T-helper 17 cell (primary cell): ENCODE data around the gene GNAZ. TPM values are rescaled to one million over a fixed set of nuclear protein-coding genes. Genes with fewer than 3 reads are reported as not detected.

Experiments used
- ATAC-seq: fragments of 150-1000 bp; cut with Tn5 transposase; 2 replicates; pipeline ENCODE4 v1.10.0; 2021; ENCODE audit warnings: mild to moderate bottlenecking, moderate library complexity
- DNase-seq, 3 donors: peaks; one replicate each; pipeline versions ENCODE4 v3.0.0 to v3.0.0-alpha.2; 2020 to 2021
- H3K9me3 ChIP-seq: one replicate; pipeline ENCODE4 v1.7.0; 2013; ENCODE audit warnings: low read length, mild to moderate bottlenecking; ENCODE audit not compliant: control insufficient read depth, poor library complexity, severe bottlenecking
- H3K27ac Mint-ChIP-seq: one replicate; pipeline ENCODE4 v1.8.0; 2022; ENCODE audit warnings: mild to moderate bottlenecking, moderate library complexity, mixed read lengths
- H3K27me3 Mint-ChIP-seq: one replicate; pipeline ENCODE4 v1.8.0; 2022; ENCODE audit warnings: mixed read lengths
- H3K36me3 Mint-ChIP-seq: one replicate; pipeline ENCODE4 v1.8.0; 2022; ENCODE audit warnings: low read depth, mixed read lengths
- H3K4me1 Mint-ChIP-seq: one replicate; pipeline ENCODE4 v1.8.0; 2022; ENCODE audit warnings: mild to moderate bottlenecking, mixed read lengths
- H3K4me3 Mint-ChIP-seq: one replicate; pipeline ENCODE4 v1.8.0; 2022; ENCODE audit warnings: mild to moderate bottlenecking, moderate library complexity, mixed read lengths
- total RNA-seq, 4 donors: library from RNA in 2 of 4; stranded (reverse) in 2 of 4; gene quantifications; one replicate each; pipeline ENCODE4 v1.2.3 and lab custom pipeline; 2022 to 2026

GNAZ gene
- total RNA-seq, 2 donors from 2014 or later = 1.4 to 44.1 TPM

DNA sequence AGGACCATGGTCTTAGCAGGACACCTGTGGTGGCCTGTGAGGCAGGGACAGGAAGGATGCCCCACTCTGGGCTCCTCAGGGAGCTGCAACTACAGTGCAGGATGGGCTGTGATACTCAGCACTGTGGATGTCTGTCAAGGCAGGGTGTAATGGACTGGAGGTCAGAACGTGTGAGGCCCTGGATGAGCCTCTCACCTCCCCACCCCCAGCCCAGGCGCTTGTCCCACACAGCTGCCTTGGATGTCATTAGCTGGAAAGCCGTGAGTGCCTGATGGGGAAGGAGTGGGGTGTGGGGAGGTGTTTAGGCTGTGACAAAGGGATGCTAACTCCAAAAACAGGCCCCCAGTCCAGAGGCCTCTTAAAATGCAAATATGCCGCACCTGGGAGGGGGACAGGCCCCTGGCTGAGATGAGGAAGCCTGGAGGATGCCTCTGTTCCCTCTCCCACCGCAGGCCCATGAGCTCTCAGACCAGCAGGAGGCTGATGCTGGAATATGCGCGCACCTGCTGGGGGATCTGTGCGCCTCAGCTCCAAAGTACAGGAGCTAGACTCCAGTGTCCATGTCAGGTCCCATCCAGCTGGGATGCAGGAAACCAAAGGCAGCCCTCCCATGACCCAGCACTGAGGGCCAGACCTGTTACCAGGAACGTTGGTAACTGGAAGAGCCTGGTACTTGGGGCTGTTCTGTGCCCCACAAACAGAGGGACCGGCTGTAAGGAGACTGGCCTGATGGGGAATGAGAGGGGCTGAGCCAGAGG lies 46.4 kb downstream of the GNAZ start:
- Mint-ChIP-seq H3K27ac (no peak overlapping the region), H3K4me1 (peaks cover 6% of the 10 kb centered on the region), H3K27me3 (no peaks in the 10 kb centered on the region), H3K36me3 (peaks cover 2% of the 10 kb centered on the region), H3K4me3 (no peak overlapping the region)
- no peaks in the 10 kb centered on the region for H3K9me3 ChIP-seq
- DNase-seq (no peak), ATAC-seq (no peak)

DNA sequence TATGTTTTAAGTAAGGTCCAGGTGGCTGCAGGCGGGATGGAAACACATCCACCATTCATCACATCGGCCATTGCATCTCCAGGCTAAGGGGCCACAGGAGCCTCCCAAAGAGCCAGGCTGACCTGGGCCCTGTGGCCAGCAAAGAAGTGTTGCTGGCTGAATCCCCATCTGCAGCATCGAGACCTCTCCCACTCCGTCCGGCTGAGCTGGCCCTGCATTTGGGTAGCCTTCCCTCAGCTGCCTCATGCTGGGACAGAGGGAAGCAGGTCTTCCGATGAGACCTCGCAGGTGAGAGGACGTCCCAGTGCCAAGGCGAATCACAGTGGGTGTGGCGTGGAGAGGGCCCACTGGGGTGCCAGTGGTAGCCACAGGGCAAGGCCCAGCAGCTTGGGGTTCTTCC lies 47.0 kb downstream of the GNAZ start:
- Mint-ChIP-seq H3K27ac (no peak overlapping the region), H3K4me3 (no peak overlapping the region), H3K4me1 (peaks cover 6% of the 10 kb centered on the region), H3K36me3 (peaks cover 2% of the 10 kb centered on the region), H3K27me3 (no peaks in the 10 kb centered on the region)
- no peaks in the 10 kb centered on the region for H3K9me3 ChIP-seq
- no peak for ATAC-seq
- DNase-seq = no peak

DNA sequence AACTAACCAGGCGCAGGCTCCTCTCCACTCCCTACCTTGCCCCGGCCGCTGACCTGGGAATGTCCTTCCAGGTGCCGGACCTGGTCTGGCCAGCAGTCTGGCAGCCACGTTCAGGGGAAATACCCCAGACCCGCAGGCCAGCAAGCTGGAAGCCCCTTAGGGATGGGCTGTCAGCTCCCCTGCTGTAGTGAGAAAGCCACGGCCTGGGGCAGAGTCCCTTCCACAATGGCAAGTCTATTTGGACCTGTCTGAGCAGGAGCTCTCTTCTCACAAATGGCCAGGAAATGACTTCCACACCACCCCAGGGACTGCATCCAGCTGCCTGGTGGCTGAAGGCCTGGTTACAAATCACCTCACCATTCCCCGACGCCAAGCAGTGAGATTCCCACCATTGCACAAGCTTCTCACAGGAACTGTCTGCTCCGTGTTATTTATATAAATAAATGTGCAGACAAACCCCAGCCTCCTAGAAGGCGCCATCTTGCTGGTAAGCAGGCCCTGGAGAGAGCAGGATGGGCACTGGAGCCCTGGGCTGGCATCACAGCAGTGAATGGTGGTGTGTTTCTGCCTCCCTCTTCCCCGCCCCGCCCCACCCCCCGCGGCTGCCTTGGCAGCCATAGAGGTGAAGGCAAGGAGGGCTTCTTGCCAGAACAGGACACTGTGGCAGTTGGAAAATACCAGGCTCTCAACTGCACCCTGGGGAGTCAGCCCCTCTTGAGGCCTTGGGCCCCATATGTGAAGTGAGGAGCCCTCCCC lies 47.8 kb downstream of the GNAZ start:
- ATAC-seq (no peak), DNase-seq (no peak)
- Mint-ChIP-seq H3K4me3 (no peak overlapping the region), H3K27me3 (peaks cover under 1% of the 10 kb centered on the region), H3K36me3 (peaks cover 2% of the 10 kb centered on the region), H3K4me1 (peaks cover 6% of the 10 kb centered on the region), H3K27ac (peak overlapping the region; percentile 85)
- H3K9me3 ChIP-seq = no peaks in the 10 kb centered on the region

DNA sequence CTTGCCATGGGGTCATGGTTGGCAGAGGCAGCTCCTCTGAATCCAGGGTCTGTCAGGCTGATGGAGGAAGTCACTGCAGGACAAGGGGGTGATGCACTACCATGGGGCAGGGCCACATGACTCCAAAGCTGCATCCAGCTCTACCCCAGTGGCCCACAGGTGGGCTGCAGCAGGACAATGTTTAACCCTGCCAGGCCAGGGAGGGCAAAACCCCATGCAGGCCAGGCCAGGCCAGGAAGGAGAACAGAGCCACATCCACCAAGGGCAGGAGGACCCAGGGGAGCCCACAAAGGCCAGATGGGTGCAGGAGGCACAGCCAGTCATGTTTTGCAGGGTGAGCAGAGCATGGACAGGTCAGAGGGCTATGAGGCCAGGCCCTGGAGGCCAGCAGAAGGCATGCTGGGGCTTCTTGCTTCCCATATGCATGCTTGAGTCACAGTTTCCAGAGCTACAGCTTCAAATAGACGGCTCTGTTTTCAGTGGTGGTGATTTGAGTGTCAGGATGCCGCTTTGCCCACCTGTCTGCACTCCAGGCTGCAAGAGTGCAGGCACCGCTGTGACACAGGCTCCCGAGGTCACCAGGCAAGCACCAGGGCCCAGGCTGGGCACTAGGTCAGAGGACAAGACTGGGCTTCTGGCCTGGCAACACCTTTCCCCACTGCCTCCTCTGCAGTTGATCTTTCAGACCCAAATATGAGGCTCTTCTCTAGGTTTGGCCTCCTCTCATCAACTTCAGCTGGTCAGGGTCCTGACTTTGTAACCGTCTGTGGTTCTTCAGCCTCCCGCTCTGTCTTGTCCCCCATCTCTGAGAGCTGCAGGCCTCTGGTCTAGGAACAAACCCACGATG lies 48.6 kb downstream of the GNAZ start:
- Mint-ChIP-seq H3K27me3 (peaks cover 4% of the 10 kb centered on the region), H3K4me3 (peak overlapping the region; percentile 65), H3K27ac (peak overlapping the region; percentile 85), H3K4me1 (peaks cover 6% of the 10 kb centered on the region), H3K36me3 (peaks cover 2% of the 10 kb centered on the region)
- no peak for DNase-seq
- ATAC-seq = no peak
- H3K9me3 ChIP-seq = no peaks in the 10 kb centered on the region

DNA sequence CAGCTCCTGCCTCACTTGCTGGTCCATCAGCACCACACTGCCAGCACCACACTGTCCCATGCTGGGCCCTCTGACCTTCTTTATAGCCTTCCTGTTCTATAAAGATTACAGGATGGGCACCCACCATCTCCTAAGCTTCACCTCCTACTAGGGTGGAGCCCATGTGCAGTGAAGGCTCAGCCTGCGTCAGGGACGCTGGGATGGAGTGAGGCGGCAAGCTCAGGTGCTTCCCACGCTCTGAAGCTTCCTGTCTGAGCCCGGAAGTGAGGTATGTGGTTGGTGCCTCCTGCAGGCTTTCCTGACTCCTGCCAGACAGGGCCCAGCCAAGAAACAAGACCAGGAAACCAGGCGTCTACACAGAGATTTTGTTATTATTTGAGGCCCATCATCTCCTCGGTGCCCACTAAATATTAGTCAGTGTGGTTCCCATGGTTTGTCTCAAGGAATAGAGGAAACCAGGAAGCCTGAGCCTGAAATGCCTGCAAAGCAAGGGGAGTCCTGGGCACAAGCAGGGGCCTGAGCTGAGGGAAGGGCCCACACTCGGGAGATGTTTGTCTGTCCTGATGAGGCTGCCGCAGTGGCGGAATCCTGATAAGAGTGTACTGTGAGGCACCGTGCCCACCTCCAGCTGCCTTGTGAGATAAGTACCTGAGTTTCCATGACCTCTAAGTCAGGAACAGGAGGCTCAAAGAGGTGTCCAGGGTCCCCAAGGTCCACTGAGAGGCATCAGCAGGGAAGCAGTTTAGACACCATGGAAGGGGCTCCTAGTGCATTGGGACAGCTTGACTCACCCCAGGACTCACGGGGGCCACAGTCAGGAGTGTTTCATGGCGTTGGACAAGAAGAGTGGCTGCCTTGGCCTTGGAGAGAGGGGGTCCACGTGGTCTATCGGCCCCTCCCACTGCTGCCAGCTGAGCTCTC lies 49.4 kb downstream of the GNAZ start:
- DNase-seq (peak; percentile 24 to 39 (median 31)), ATAC-seq (peak; percentile 95)
- Mint-ChIP-seq H3K4me3 (peak overlapping the region; percentile 65), H3K36me3 (peaks cover 2% of the 10 kb centered on the region), H3K4me1 (peaks cover 6% of the 10 kb centered on the region), H3K27ac (peak overlapping the region; percentile 85), H3K27me3 (peaks cover 4% of the 10 kb centered on the region)
- no peaks in the 10 kb centered on the region for H3K9me3 ChIP-seq

DNA sequence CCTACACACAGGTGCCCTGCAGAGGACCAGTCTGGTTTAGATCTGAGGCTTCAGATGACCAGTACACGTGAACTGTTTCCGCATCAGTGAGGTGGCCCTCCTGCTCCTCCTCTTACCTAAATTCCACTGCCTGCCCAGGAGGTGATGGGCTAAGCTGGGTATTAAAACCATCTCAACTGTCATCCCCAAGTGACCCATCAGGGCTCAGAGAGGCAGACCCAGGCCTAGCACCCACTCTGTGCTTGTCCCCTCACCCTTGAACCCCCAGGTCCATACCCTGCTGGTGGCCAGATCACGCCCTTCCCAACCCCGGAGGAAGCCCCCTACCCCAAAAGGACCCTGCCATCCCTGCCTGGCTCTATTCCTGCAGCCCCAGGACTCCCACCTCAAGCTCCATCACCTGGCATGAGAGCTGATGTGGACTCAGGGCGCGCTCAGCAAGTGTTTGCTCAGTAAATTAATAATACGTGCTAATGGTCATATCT lies 50.1 kb downstream of the GNAZ start:
- ATAC-seq = no peak
- DNase-seq = no peak
- Mint-ChIP-seq H3K27me3 (peaks cover 4% of the 10 kb centered on the region), H3K27ac (peak overlapping the region; percentile 85), H3K4me3 (no peak overlapping the region), H3K36me3 (peaks cover 2% of the 10 kb centered on the region), H3K4me1 (peaks cover 6% of the 10 kb centered on the region)
- H3K9me3 ChIP-seq = no peaks in the 10 kb centered on the region

DNA sequence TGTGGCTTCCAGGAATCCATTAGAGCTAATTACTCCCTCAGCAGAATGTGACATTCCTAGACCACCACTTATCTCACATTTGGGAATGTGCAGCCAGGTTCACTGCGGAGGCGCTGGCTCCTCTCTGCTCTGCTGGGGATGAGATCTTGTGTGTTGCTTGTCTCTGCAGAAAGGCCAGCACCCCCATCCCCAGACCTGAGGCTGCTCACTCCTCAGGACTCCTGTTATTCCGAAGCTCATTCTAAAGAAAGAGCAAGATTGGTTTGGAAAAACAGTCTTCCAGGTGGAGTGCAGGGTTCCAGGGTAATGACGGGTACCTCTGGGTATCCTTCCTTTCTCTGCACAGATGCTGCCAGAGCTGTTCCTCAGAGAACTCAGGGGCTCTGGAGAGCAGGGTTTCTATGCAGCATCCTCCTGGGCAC lies 50.7 kb downstream of the GNAZ start:
- Mint-ChIP-seq H3K27ac (peak overlapping the region; percentile 85), H3K4me3 (no peak overlapping the region), H3K27me3 (peaks cover 4% of the 10 kb centered on the region), H3K36me3 (peaks cover under 1% of the 10 kb centered on the region), H3K4me1 (peaks cover 6% of the 10 kb centered on the region)
- no peaks in the 10 kb centered on the region for H3K9me3 ChIP-seq
- ATAC-seq (no peak), DNase-seq (no peak)

DNA sequence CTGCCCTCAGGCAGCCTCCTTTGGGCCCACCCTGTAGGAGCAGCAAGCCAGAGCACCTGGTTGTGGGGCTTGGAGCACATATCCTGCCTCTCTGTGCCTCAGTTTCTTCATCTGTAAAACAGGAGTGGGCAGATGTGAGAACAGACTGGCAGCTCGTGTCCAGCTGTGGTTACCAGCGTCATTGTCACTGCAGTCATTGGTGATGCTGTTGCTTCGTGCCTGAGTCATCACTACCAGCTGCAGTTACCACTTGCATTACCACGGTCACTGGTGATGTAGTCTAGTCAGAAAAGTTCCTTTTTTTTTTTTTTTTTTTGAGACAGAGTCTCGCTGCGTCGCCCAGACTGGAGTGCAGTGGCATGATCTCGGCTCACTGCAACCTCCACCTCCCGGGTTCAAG lies 51.1 kb downstream of the GNAZ start:
- Mint-ChIP-seq H3K27ac (peak overlapping the region; percentile 85), H3K36me3 (no peaks in the 10 kb centered on the region), H3K4me1 (peaks cover 6% of the 10 kb centered on the region), H3K27me3 (peaks cover 4% of the 10 kb centered on the region), H3K4me3 (no peak overlapping the region)
- no peaks in the 10 kb centered on the region for H3K9me3 ChIP-seq
- ATAC-seq = no peak
- DNase-seq = no peak

DNA sequence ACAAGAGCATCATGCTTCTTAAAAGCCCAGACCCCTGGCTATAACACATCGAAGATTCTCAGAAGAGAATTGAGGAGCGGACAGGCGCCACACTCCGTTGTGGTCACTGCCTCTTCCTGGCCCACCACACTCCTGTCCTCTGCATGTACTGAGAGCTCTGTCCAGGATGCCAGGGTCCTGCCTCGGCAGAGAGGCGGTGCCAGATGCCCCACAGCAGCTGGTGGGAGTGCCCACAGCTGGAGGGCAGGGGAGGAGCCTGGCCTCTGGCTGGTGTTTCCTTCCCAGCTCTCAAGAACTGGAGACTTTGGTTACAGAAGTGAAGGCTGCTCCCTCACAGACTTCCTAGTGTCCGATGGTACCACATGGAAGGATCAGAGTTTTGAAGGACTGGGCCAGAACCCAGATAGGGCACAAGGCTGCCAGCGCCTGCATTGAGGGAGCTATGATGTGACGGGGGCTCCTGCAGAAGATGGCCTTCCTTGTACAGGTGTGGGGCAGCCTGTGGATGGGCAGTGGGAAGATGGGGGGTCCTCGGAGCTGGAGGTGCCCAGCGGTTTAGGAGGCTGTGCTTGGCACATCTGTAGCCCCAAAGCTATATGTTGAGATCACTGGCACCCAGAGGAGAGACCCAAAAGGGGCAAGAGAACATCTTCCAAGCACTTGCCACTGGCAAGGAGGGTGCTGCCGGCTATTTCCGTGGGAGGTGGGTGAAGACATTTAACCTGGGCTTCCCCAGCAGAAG lies 52.1 kb downstream of the GNAZ start:
- Mint-ChIP-seq H3K36me3 (no peaks in the 10 kb centered on the region), H3K27me3 (peaks cover 4% of the 10 kb centered on the region), H3K27ac (peak overlapping the region; percentile 9), H3K4me1 (peaks cover 6% of the 10 kb centered on the region), H3K4me3 (no peak overlapping the region)
- H3K9me3 ChIP-seq = no peaks in the 10 kb centered on the region
- DNase-seq (no peak), ATAC-seq (no peak)

DNA sequence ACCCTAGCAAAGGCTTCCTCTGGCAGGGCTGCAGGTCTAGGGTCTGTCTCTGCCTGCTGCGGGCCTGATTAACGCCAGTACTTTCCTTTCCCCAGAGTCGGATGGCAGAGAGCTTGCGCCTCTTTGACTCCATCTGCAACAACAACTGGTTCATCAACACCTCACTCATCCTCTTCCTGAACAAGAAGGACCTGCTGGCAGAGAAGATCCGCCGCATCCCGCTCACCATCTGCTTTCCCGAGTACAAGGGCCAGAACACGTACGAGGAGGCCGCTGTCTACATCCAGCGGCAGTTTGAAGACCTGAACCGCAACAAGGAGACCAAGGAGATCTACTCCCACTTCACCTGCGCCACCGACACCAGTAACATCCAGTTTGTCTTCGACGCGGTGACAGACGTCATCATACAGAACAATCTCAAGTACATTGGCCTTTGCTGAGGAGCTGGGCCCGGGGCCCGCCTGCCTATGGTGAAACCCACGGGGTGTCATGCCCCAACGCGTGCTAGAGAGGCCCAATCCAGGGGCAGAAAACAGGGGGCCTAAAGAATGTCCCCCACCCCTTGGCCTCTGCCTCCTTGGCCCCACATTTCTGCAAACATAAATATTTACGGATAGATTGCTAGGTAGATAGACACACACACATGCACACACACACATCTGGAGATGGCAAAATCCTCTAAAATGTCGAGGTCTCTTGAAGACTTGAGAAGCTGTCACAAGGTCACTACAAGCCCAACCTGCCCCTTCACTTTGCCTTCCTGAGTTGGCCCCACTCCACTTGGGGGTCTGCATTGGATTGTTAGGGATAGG lies 52.9 kb downstream of the GNAZ start:
- no peak overlapping the region for H3K4me3 Mint-ChIP-seq
- ATAC-seq (no peak), DNase-seq (no peak)
- H3K27ac Mint-ChIP-seq = no peak overlapping the region
- no peaks in the 10 kb centered on the region for H3K36me3 Mint-ChIP-seq
- no peaks in the 10 kb centered on the region for H3K9me3 ChIP-seq
- H3K4me1 Mint-ChIP-seq = peaks cover 6% of the 10 kb centered on the region
- peaks cover 4% of the 10 kb centered on the region for H3K27me3 Mint-ChIP-seq

DNA sequence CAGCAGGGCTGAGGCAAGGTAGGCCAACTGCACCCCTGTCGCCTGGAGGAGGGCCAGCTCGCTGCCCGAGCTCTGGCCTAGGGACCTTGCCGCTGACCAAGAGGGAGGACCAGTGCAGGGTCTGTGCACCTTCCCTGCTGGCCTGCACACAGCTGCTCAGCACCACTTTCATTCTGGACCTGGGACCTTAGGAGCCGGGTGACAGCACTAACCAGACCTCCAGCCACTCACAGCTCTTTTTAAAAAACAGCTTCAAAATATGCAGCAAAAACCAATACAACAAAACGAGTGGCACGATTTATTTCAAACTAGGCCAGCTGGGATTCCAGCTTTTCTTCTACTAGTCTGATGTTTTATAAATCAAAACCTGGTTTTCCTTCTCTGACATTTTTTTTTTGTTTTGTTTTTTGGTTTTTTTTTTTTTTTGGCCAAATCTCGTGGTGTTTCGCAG lies 53.5 kb downstream of the GNAZ start:
- H3K9me3 ChIP-seq = no peaks in the 10 kb centered on the region

More for the DNA sequence above, 53.5 kb downstream of the GNAZ start:
- DNase-seq (no peak), ATAC-seq (no peak)
- Mint-ChIP-seq H3K27ac (peak overlapping the region; percentile 49), H3K4me1 (peaks cover 9% of the 10 kb centered on the region), H3K27me3 (peaks cover 4% of the 10 kb centered on the region), H3K4me3 (no peak overlapping the region), H3K36me3 (no peaks in the 10 kb centered on the region)
